Activated CD4-positive, alpha-beta T cell treated with anti-CD3 and anti-CD28 coated beads for 24 hours (primary cell): Measurements from ENCODE around the gene ZNF484.
"Not testable (repeated sequence)": the region's sequence is repeated elsewhere in the genome, so short reads cannot be mapped to it uniquely, and the experiment has no call there.

Source experiments
- DNase-seq, 2 donors: peaks; one replicate each; pipeline ENCODE4 v3.0.0-alpha.2; 2020; ENCODE audit warnings: low read depth in 2 of 2

Gene ZNF484

DNA sequence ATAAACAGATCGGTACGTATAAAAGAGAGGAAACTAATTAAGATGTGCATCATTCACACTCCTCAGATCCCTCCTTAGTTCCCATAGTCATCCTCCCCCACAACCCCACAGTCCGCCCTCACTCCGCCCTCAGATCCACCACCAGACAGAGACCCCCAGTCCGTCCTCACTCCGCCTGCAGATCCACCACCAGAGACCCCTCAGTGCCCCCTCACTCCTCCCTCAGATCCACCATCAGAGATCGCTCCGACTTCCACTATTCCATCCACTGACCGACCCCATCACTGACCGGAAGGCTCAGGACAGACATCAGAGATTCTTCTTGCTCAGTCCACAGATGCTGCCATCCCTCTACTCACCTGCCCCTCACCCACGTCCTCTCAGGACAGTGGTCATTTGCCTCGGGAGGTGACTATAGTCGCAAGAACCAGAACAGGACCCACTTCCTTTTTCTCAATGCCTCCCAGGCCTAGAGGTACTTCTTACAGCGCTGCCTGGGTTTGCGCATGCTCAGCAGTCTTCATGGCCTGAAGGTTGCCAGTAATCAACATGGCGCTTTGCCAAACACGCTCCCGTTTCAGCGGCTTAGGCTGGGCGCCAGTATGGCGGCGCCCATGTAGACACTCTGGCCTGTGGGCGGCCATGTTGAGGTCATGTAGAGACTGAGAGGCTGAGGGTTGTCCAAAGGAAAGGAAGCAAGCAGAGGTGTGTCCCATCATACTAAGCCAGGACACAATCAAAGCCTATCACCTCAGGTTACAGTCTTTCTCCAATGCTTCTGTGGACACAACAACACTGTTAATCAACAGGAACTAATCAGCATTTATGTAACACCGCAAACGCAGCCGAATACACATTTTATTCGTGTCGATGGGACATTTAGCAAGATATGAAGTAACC is at the start of gene ZNF484:
Gene ZNF484, minus strand, starts transcription at position 508 of the 900 bp plus-strand sequence. CDS start 3,009 bp downstream, outside the sequence.
- peak; percentile 94 to 96 for DNase-seq

- no peak for DNase-seq
These were observed 42.6 kb upstream of the ZNF484 start for GRCh38 chr9:92920437-92920836.

- no peak for DNase-seq
These were observed 39.5 kb upstream of the ZNF484 start for GRCh38 chr9:92917176-92917800.

- no peak for DNase-seq
These were observed 34.0 kb upstream of the ZNF484 start for GRCh38 chr9:92911511-92912475.

DNA sequence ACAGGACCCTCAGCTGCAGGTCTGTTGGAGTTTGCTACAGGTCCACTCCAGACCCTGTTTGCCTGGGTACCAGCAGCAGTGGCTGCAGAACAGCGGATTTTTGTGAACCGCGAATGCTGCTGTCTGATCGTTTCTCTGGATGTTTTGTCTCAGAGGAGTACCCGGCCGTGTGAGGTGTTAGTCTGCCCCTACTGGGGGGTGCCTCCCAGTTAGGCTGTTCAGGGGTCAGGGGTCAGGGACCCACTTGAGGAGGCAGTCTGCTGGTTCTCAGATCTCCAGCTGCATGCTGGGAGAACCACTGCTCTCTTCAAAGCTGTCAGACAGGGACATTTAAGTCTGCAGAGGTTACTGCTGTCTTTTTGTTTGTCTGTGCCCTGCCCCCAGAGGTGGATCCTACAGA is 27.3 kb upstream of the ZNF484 start:
- DNase-seq = not testable (repeated sequence)

DNA sequence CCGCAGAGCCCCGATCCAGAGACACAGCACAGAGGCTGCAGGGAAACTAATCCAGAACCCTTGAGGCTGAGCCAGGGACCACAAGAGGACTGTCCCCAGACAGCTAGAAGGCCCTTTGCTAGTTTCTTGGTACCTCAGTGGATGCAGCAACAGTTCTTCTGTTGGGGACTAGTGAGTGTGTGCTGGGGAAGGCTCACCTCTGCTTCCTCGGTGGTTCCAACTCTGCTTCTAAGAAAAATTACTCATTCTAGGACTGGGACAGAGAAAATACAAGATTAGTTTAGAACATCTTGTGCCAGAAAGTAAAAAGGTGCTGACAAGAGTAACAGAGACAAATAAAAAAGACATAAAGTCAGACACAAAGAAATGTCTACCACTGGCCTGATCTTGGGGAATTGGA is 19.5 kb upstream of the ZNF484 start:
- DNase-seq = no peak

GRCh38 chr9:92895812-92896436 is 18.1 kb upstream of the ZNF484 start:
- no peak for DNase-seq

DNA sequence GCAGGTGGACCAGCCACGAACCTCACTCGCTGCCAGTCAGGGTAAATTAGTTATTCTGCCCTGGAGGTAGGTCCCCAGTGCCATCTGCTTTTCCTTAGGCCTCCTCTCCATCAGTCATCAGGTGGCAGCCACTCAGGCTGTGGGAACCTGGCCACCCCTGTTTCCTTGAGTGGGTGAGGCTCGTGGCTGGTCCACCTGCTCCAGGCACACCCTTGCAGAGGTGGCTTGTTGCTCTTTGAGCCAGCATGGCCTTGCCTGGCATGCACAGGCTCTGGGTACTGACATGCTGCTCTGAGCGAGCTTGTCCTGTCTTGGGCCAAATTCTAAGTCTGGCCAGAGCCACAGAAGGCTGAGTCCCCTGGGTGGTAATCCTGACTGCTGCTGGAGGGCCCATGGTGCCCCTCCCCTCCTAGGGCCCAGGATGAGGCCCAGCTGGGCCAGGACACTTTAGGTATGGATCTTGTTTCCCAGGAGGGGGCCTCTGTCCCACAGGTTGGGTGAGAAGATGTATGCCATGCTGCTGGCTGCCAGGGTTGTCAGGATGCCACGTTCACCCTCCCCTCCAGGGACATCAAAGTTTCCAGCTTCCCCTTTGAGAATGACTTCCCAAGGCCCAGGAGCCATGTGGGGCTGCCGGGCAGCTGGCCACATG is 17.0 kb upstream of the ZNF484 start:
- DNase-seq = no peak

GRCh38 chr9:92893916-92894610 is 16.2 kb upstream of the ZNF484 start:
- not testable (repeated sequence) for DNase-seq

GRCh38 chr9:92892276-92892675 is 14.4 kb upstream of the ZNF484 start:
- DNase-seq = not testable (repeated sequence)

DNA sequence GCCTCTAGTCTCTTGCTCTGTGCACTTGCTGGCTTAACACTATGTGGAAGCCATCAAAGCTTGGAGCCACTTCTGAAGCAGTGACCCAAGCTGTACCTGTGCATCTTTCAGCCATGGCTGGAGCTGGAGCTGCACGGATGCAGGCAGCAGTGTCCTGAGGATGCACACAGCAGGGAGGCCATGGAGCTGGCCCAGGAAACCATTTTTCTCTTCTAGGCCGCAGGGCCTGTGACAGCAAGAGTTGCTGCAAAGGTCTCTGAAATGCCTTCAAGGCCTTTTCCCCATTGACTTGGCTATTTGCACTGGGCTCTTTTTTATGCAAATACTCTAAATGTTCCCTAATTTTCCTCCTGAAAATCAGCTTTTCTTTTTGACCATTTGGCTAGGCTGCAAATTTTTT is 12.9 kb upstream of the ZNF484 start:
- no peak for DNase-seq

DNA sequence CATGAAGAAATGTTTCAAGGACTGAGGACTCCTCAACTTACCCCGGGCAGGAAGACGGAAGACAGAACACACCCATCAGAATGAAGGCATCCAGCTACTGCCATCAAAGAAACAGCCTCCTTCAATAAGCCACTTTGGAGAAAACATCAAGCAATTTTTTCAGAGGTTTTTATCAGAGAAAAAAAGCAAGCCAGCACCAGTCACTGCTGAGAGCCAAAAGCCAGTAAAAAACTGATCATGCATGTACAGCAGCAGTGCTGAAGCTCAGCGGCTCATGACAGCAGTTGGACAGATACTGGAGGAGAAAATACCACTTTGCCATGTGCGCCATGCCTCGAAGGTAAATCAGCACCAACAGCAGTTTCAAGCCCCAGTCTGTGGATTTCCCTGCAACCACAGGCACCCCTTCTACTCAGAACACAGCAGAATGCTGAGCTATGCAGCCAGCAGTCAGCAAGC is 10.1 kb upstream of the ZNF484 start:
- no peak for DNase-seq

DNA sequence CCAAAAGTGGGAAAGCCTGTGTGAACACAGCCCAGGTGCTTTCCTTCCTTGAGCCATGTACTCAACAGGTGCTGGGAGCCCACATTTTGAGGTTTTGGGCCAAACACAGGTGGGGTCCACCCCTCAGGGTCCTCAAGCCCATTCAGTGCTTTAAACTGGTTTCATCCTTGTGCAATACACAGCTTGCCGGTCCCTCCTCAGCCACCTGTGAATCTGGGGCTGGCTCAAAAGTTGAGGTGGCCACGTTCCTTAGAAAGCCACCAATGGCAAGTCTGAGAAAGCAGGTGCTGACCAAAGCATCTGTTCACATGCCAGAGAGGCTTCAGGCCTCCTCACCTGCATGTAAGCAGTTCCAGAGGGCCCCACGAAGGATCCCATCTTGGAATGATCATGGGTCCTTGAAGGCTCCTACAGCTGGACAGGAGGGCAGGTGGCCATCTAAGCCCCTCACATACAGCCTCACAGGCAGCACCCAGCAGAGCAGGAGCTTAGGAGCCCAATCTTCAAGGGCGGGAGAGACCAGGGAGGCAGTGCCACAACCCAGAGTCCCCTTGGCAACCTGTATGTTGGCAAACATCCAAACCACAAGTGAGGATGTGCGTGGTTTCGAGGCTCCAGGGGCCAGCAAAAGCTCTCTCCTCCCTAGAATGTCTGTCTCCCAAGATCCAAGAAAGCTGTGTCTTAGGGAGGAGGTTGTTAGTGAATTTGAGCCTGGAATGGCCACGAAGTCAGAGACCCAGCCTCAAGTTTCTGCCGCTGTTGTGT is 9.2 kb upstream of the ZNF484 start:
- DNase-seq = not testable (repeated sequence)

GRCh38 chr9:92883666-92884405 is 6.0 kb upstream of the ZNF484 start:
- DNase-seq = not testable (repeated sequence)

DNA sequence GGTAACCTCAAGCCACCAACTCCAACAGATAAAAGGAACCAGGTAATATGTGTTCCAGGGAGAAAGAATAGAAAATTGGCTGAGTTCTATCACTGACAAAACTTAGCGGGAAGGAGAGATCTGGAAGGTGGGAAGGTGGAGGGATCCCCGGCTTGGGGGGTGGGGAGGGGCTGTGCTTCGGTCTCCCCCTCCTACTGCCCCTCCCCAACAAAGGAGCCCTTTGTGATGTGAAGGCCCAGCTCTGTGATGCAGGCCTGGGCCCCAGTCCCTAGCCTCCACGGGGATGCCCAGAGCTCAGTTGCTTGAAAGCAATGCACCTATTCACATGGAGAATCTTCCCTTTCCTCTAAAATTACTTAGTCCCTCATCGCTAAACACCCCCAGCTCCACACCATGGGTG is 4.4 kb upstream of the ZNF484 start:
- DNase-seq = no peak

DNA sequence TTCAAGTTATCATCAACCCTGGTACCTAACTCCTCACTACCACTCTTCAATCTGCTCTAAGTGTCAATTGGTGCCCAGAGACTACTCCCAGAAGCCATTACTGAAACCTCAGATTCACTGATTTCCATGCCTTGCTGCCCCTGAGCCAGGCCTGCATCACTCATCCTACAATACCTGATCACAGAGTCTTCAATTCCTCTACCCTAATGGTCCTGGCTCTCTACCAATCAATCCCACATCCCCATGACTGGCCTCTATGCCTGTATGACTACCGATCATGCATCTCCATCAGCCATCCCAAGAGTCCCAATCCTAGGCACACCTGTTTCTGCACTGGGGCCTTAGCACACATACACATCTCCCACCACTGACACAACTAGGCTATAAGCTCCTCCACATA is 2.5 kb downstream of the ZNF484 start:
- no peak for DNase-seq

DNA sequence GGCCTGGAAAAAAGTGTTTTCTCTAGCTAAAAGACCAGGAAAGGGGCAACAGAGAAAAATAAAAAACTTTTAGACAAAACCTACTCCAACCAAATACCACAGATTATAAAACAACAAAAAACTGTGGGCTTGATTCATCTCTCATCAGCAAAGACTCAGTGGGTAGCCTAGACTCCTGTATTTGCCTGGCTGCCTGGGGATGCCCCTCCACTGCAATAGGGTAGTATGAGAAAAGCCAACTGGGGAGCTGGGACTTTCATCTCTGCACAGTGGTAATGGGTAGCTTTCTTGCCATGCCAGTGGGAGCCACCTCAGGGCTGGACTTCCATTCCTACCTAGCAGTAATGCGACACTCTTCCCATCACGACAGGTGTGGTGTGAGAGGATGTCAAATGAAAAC is 7.5 kb downstream of the ZNF484 start:
- DNase-seq = no peak

- DNase-seq = not testable (repeated sequence)
These were observed 11.2 kb downstream of the ZNF484 start for GRCh38 chr9:92866600-92866999.

GRCh38 chr9:92864152-92864551 is 13.7 kb downstream of the ZNF484 start:
- no peak for DNase-seq
